Fibroblast of lung (primary cell): ENCODE data around the gene ZIM2. TPM values are rescaled to one million over a fixed set of nuclear protein-coding genes. Genes with fewer than 3 reads are reported as not detected.
"Not testable (repeated sequence)": the region's sequence is repeated elsewhere in the genome, so short reads cannot be mapped to it uniquely, and the experiment has no call there.

Experiments used
- DNase-seq, 2 donors: peaks; one replicate each; pipeline versions ENCODE4 v3.0.0 to v3.0.0-alpha.2; 2010; ENCODE audit warnings: low read depth in 2 of 2
- H2AFZ ChIP-seq: 2 replicates; pipeline ENCODE4 v1.5.1; 2012; ENCODE audit warnings: low read length, control low read depth, inconsistent platforms
- H3K27ac ChIP-seq: 2 replicates; pipeline ENCODE4 v1.5.1; 2011; ENCODE audit warnings: low read length, control low read depth; ENCODE audit not compliant: insufficient read depth
- H3K27me3 ChIP-seq: 2 replicates; pipeline ENCODE4 v1.5.1; 2011; ENCODE audit warnings: mild to moderate bottlenecking, low read length; ENCODE audit not compliant: control insufficient read depth, insufficient read depth
- H3K36me3 ChIP-seq: 2 replicates; pipeline ENCODE4 v1.5.1; 2011; ENCODE audit warnings: low read length; ENCODE audit not compliant: control insufficient read depth, insufficient read depth
- H3K4me1 ChIP-seq: 2 replicates; pipeline ENCODE4 v1.5.1; 2011; ENCODE audit warnings: low read length; ENCODE audit not compliant: control insufficient read depth, insufficient read depth; ENCODE audit errors: extremely low read depth
- H3K4me2 ChIP-seq: 2 replicates; pipeline ENCODE4 v1.5.1; 2011; ENCODE audit warnings: low read length, control low read depth; ENCODE audit not compliant: insufficient read depth; ENCODE audit errors: extremely low read depth
- H3K4me3 ChIP-seq, 4 experiments: fragments of 200-600 bp in 1 of 4; sonication (generic) in 1 of 4; replicated peaks in 1 of 4; 2 replicates each; pipeline ENCODE4 v1.5.1; 2011 to 2016; ENCODE audit warnings: low read length in 4 of 4, low read depth in 3 of 4, mild to moderate bottlenecking in 3 of 4, control low read depth in 2 of 4, inconsistent platforms in 1 of 4, mixed read lengths in 1 of 4; ENCODE audit not compliant: insufficient read depth in 1 of 4; ENCODE audit errors: control extremely low read depth in 1 of 4
- H3K79me2 ChIP-seq: 2 replicates; pipeline ENCODE4 v1.5.1; 2012; ENCODE audit warnings: mild to moderate bottlenecking, low read length, inconsistent platforms; ENCODE audit not compliant: control insufficient read depth, insufficient read depth
- H3K9ac ChIP-seq: 2 replicates; pipeline ENCODE4 v1.5.1; 2011; ENCODE audit warnings: mild to moderate bottlenecking, low read length, control low read depth; ENCODE audit not compliant: insufficient read depth
- H3K9me3 ChIP-seq: 2 replicates; pipeline ENCODE4 v1.5.1; 2012; ENCODE audit warnings: low read depth, low read length; ENCODE audit not compliant: control insufficient read depth, insufficient read depth
- H4K20me1 ChIP-seq: 2 replicates; pipeline ENCODE4 v1.5.1; 2011; ENCODE audit warnings: low read length; ENCODE audit not compliant: control insufficient read depth, insufficient read depth; ENCODE audit errors: extremely low read depth
- CTCF ChIP-seq, 2 donors: IDR thresholded peaks in 1 of 2; conservative IDR thresholded peaks in 1 of 2; 1 replicate in 1 of 2; 2 replicates in 1 of 2; pipeline ENCODE4 v1.5.1; 2011 to 2012; ENCODE audit warnings: low read length in 2 of 2, control low read depth in 1 of 2, inconsistent platforms in 1 of 2, low read depth in 1 of 2, mild to moderate bottlenecking in 1 of 2
- EZH2 ChIP-seq: IDR thresholded peaks from 2 replicates; pipeline ENCODE4 v1.5.1; 2012; ENCODE audit warnings: low read length, control low read depth, mild to moderate bottlenecking; ENCODE audit errors: missing control alignments
- polyA plus RNA-seq, 2 donors: library from polyadenylated mRNA; depleted of rRNA in 1 of 2; stranded (reverse) in 1 of 2; unstranded in 1 of 2; fragments of >200 nt; gene quantifications; 2 replicates each; pipeline ENCODE4 v1.2.1, GENCODE V29; 2011 to 2012; ENCODE audit warnings: missing spikeins in 1 of 2
- total RNA-seq: library from RNA; depleted of rRNA; stranded (reverse); fragments of >200 nt; gene quantifications from 2 replicates; pipeline ENCODE4 v1.2.1, GENCODE V29; 2014

The ZIM2 gene
- total and polyA plus RNA-seq, 2 donors (not counting 1 experiment from before 2014, with no cell fraction given), result not detected

GRCh38 chr19:56856822-56857221 lies 16.3 kb upstream of the ZIM2 start:
- Histone ChIP-seq H3K79me2 (no peaks in the 10 kb centered on the region), H3K36me3 (no peaks in the 10 kb centered on the region), H3K9me3 (no peaks in the 10 kb centered on the region), H3K4me1 (no peaks in the 10 kb centered on the region), H3K27ac (no peak overlapping the region), H3K4me2 (no peak overlapping the region), H3K4me3 (no peak overlapping the region), H3K9ac (no peak overlapping the region), H3K27me3 (no peaks in the 10 kb centered on the region), H2AFZ (no peak overlapping the region), H4K20me1 (no peaks in the 10 kb centered on the region)
- no peak for DNase-seq
- TF ChIP-seq CTCF (conservative IDR thresholded peaks at IDR 0.05 in 1 of 2, IDR thresholded peaks at IDR 0.05 in 1 of 2; ENCODE audit: low read depth in 1 of 2, low read length in 2 of 2) (no peak), EZH2 (no peak)

- H3K9ac ChIP-seq, H3K36me3 ChIP-seq, H4K20me1 ChIP-seq, H3K27me3 ChIP-seq, H3K4me2 ChIP-seq, H3K27ac ChIP-seq, H2AFZ ChIP-seq, H3K79me2 ChIP-seq, DNase-seq, H3K4me3 ChIP-seq, H3K9me3 ChIP-seq, H3K4me1 ChIP-seq: not testable (repeated sequence)
These were observed 11.8 kb upstream of the ZIM2 start for GRCh38 chr19:56852361-56852760.

- no peak overlapping the region for H3K27ac ChIP-seq
- no peak overlapping the region for H3K4me2 ChIP-seq
- no peaks in the 10 kb centered on the region for H4K20me1 ChIP-seq
These were observed 7.6 kb upstream of the ZIM2 start for GRCh38 chr19:56848166-56848565.

More at GRCh38 chr19:56848166-56848565, 7.6 kb upstream of the ZIM2 start:
- Histone ChIP-seq H3K36me3 (no peaks in the 10 kb centered on the region), H3K9ac (no peak overlapping the region), H3K9me3 (no peaks in the 10 kb centered on the region), H2AFZ (no peak overlapping the region), H3K27me3 (no peaks in the 10 kb centered on the region), H3K79me2 (no peaks in the 10 kb centered on the region), H3K4me1 (no peaks in the 10 kb centered on the region), H3K4me3 (no peak overlapping the region)
- DNase-seq, result no peak
- no peak for TF ChIP-seq EZH2
- no peak for TF ChIP-seq CTCF (conservative IDR thresholded peaks at IDR 0.05 in 1 of 2, IDR thresholded peaks at IDR 0.05 in 1 of 2; ENCODE audit: low read depth in 1 of 2, low read length in 2 of 2)
